Measurements from ENCODE around the gene FXYD7. TPM values are rescaled to one million over a fixed set of nuclear protein-coding genes. Genes with fewer than 3 reads are reported as not detected.

The FXYD7 gene
- total and polyA plus RNA-seq, 9 of the 15 experiments (the other 6 are each of a cell fraction or from before 2014, with no cell fraction given) = 0.10 to 0.80 (median 0.31) TPM; not detected in 3

- TF ChIP-seq ZBTB33 (CRISPR knock-in tag; IDR thresholded peaks at IDR 0.05) = 0 out of 2 replicates have a peak, but pooled peaks have one; percentile 21
- no peak for TF ChIP-seq KHSRP (IDR thresholded peaks at IDR 0.05)
- TF ChIP-seq ELK1 (CRISPR knock-in tag; IDR thresholded peaks at IDR 0.05) = no peak
- TF ChIP-seq KLF1 (tag; IDR thresholded peaks at IDR 0.05) = peak; percentile 43; the same call in 1 of the 2 replicates
- TF ChIP-seq TBP (optimal IDR thresholded peaks at IDR 0.05; ENCODE audit: low read depth, low read length) = peak; percentile 54
- no peak for TF ChIP-seq RHOXF2B (CRISPR knock-in tag; conservative IDR thresholded peaks at IDR 0.05)
- TF ChIP-seq DPF2 (IDR thresholded peaks at IDR 0.05) = peak; percentile 67
- TF ChIP-seq SREBF2 (CRISPR knock-in tag; IDR thresholded peaks at IDR 0.05) = no peak
- TF ChIP-seq MLLT1 (IDR thresholded peaks at IDR 0.05) = peak; percentile 64 to 66; a peak in 2 of 4 replicates
- TF ChIP-seq JUN (IDR thresholded peaks at IDR 0.05; ENCODE audit: borderline replicate concordance, low read depth, low read length) = peak; percentile 17; the same call in 1 of the 2 replicates
- TF ChIP-seq JUN (CRISPR knock-in tag; IDR thresholded peaks at IDR 0.05; ENCODE audit: borderline replicate concordance) = no peak
- TF ChIP-seq PCBP1 (IDR thresholded peaks at IDR 0.05; ENCODE audit: low read depth, low read length, poor library complexity, severe bottlenecking) = no peak
- TF ChIP-seq FOXA3 (CRISPR knock-in tag; conservative IDR thresholded peaks at IDR 0.05 in 1 of 2, IDR thresholded peaks at IDR 0.05 in 1 of 2) = no peak
- TF ChIP-seq ZNF57 (CRISPR knock-in tag; IDR thresholded peaks at IDR 0.05) = 0 out of 2 replicates have a peak, but pooled peaks have one; percentile 31
- TF ChIP-seq KLF10 (CRISPR knock-in tag; IDR thresholded peaks at IDR 0.05) = no peak
- no peak for TF ChIP-seq ZNF133 (CRISPR knock-in tag; IDR thresholded peaks at IDR 0.05)
- TF ChIP-seq ZNF184 (CRISPR knock-in tag; IDR thresholded peaks at IDR 0.05) = no peak
- TF ChIP-seq MIER1 (IDR thresholded peaks at IDR 0.05; ENCODE audit: low read depth) = no peak
- peak; percentile 83 for TF ChIP-seq MYC (IDR thresholded peaks at IDR 0.05; ENCODE audit: low read depth, low read length)
- TF ChIP-seq MYC (CRISPR knock-in tag; IDR thresholded peaks at IDR 0.05; ENCODE audit: borderline replicate concordance, low read depth) = peak; percentile 92; the same call in 1 of the 2 replicates
- peak; percentile 76 for TF ChIP-seq MBD2 (IDR thresholded peaks at IDR 0.05; ENCODE audit: borderline replicate concordance, low read depth)
- no peak for TF ChIP-seq ZNF277 (CRISPR knock-in tag; IDR thresholded peaks at IDR 0.05; ENCODE audit: borderline replicate concordance)
Observed at GRCh38 chr19:35154525-35155406, 11.7 kb downstream of the FXYD7 start, which contains the start of gene FXYD5 (continued).
